ENCODE results near the gene FLRT2. TPM values are rescaled to one million over a fixed set of nuclear protein-coding genes. Genes with fewer than 3 reads are reported as not detected.

FLRT2 gene
- total RNA-seq, 4 donors from 2014 or later: 2.1 to 72.4 (median 9.6) TPM

DNA sequence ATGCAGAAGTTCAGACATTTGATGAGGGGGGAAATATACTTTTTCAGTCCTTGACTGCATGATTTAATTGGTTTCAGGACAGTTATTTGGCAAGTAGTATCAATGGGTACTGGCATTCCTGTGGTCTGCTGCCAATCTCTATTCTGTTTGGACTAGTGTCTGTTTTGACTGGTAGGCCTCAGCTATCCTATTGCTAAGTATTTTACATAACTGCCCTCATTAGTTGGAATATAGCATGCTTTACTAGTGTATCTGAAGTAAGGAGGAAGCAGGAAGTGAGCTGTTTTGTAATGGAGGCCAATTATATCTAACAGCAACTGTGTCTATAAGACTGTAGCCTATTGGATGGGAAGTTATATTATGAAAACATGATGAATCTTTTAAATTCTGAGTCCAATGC, 104.3 kb downstream of the FLRT2 start:
- intact Hi-C loops (cut with DNase I; ENCODE audit: low total_unique reads): no loop called here
- H3K27me3 ChIP-seq: no peaks in the 10 kb centered on the region
- TF ChIP-seq, protein P1, sequence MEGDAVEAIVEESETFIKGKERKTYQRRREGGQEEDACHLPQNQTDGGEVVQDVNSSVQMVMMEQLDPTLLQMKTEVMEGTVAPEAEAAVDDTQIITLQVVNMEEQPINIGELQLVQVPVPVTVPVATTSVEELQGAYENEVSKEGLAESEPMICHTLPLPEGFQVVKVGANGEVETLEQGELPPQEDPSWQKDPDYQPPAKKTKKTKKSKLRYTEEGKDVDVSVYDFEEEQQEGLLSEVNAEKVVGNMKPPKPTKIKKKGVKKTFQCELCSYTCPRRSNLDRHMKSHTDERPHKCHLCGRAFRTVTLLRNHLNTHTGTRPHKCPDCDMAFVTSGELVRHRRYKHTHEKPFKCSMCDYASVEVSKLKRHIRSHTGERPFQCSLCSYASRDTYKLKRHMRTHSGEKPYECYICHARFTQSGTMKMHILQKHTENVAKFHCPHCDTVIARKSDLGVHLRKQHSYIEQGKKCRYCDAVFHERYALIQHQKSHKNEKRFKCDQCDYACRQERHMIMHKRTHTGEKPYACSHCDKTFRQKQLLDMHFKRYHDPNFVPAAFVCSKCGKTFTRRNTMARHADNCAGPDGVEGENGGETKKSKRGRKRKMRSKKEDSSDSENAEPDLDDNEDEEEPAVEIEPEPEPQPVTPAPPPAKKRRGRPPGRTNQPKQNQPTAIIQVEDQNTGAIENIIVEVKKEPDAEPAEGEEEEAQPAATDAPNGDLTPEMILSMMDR (IDR thresholded peaks at IDR 0.05): no peak
- TF ChIP-seq POLR2A (IDR thresholded peaks at IDR 0.05): no peak
- H3K9me3 ChIP-seq: no peaks in the 10 kb centered on the region
- H3K4me1 ChIP-seq: no peaks in the 10 kb centered on the region
- no peak overlapping the region for H3K27ac ChIP-seq
- H3K4me3 ChIP-seq: no peak overlapping the region
- no peak for DNase-seq
- H3K36me3 ChIP-seq: no peaks in the 10 kb centered on the region

DNA sequence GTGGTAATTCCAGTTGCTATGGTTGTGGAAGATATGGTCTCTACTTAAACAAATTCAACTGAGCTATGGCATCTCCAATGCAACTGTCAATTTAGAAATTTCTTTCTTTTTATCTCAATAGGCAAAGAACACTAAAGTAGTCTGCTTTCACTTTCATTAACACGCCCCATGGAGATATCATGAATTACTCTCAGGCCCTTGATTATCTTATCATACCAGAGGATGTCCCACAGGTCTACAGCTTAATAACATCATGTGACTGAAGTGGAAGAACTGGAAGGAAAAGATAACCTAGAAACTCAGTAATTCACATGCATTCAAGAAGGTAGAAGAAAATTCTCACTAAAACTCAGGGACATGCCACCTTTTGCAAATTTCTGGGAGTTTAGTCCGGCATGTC, 114.3 kb downstream of the FLRT2 start:
- intact Hi-C loops (cut with DNase I; ENCODE audit: low total_unique reads): no loop called here

DNA sequence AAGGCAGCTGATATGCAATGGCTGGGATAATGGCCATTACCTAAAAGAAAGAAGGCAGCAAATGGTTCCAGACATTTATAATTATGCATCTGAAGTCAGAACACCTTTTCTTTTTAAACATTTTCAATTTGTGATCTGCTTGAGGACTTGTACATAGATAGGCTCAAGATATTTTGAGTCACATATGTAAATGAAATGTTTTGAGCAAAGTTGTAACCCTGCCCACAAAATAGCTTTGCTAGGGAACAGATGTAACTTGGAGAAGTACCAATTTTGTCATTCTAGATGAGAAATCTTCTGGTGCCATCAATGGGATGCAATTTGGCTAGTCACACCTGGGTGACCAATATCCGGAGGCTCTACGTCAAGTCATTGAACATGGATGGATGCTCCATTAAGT, 123.1 kb downstream of the FLRT2 start:
- no peak for DNase-seq
- Histone ChIP-seq H3K4me1 (no peaks in the 10 kb centered on the region), H3K4me3 (no peak overlapping the region), H3K27ac (no peak overlapping the region), H3K36me3 (no peaks in the 10 kb centered on the region), H3K9me3 (no peaks in the 10 kb centered on the region), H3K27me3 (no peaks in the 10 kb centered on the region)
- intact Hi-C loops (cut with DNase I; ENCODE audit: low total_unique reads): no loop called here
- TF ChIP-seq, protein P1 (IDR thresholded peaks at IDR 0.05): no peak
- no peak for TF ChIP-seq POLR2A (IDR thresholded peaks at IDR 0.05)

More for the DNA sequence above, 114.3 kb downstream of the FLRT2 start:
- no peak for DNase-seq
- H3K27me3 ChIP-seq: no peaks in the 10 kb centered on the region
- H3K4me1 ChIP-seq: no peaks in the 10 kb centered on the region
- no peak overlapping the region for H3K27ac ChIP-seq
- no peaks in the 10 kb centered on the region for H3K36me3 ChIP-seq
- no peak for TF ChIP-seq POLR2A (IDR thresholded peaks at IDR 0.05)
- TF ChIP-seq, protein P1 (IDR thresholded peaks at IDR 0.05): no peak
- no peaks in the 10 kb centered on the region for H3K9me3 ChIP-seq
- H3K4me3 ChIP-seq: no peak overlapping the region

DNA sequence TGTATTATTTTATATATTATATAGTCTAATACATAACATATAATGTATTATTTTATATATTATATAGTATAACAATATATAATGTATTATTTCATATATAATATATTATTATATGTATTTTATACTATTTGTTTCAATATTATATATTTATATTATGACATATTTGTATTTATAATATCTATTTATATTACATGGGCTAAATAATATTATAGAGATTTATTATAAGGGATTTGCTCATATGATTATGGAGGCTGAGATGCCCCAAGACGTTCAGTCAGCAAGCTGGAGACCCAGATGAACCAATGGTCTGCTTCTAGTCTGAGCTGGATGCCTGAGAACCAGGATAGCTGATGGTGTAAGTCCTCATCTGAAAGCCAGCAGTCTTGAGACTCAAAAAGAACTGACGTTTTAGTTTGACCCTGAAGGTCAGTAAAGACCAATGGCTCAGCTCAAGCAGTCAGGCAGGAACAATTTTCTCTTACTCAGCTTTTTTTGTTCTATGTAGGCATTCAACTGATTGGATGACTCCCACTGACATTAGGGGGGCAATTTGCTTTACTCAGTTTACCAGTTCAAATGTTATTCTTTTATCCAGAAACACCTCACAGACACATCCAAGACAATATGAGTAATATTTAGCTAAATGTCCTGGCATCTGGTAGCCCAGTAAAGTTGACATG, 130.4 kb downstream of the FLRT2 start:
- TF ChIP-seq, protein P1 (IDR thresholded peaks at IDR 0.05): no peak
- TF ChIP-seq POLR2A (IDR thresholded peaks at IDR 0.05): no peak
- intact Hi-C loops (cut with DNase I; ENCODE audit: low total_unique reads): no loop called here
- H3K4me1 ChIP-seq: no peaks in the 10 kb centered on the region
- no peak overlapping the region for H3K4me3 ChIP-seq
- H3K9me3 ChIP-seq: no peaks in the 10 kb centered on the region
- no peaks in the 10 kb centered on the region for H3K27me3 ChIP-seq
- H3K36me3 ChIP-seq: no peaks in the 10 kb centered on the region
- DNase-seq: no peak
- no peak overlapping the region for H3K27ac ChIP-seq

DNA sequence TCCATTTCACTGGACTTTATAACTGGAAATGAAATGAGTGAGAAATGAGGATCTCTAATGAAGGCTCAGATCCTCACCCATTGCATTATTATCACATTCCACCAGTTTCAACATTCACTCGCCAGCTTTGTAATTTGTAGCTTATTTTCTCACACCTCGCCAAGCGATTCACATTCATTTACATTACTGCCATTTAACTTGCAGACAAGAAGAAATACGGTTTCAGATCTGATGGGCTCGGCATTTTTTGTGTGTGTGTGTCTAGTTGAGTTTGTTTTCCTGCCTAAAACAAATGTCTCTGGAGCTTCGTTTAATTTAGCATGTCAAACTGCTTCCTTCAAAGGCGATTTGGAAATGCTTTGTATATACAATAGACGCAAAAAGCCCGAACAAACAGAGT, 132.2 kb downstream of the FLRT2 start:
- no peaks in the 10 kb centered on the region for H3K4me1 ChIP-seq
- H3K36me3 ChIP-seq: no peaks in the 10 kb centered on the region
- no peak overlapping the region for H3K27ac ChIP-seq
- no peak overlapping the region for H3K4me3 ChIP-seq
- H3K27me3 ChIP-seq: no peaks in the 10 kb centered on the region
- intact Hi-C loops (cut with DNase I; ENCODE audit: low total_unique reads): no loop called here
- no peak for TF ChIP-seq POLR2A (IDR thresholded peaks at IDR 0.05)
- TF ChIP-seq, protein P1 (IDR thresholded peaks at IDR 0.05): no peak
- no peak for DNase-seq
- H3K9me3 ChIP-seq: no peaks in the 10 kb centered on the region
